Activated T-helper 17 cell treated with anti-CD3 and anti-CD28 coated beads, Interleukin-2, amount 50 U/mL, for 72 hours (primary cell): ENCODE data around the gene COA1. TPM values are rescaled to one million over a fixed set of nuclear protein-coding genes. Genes with fewer than 3 reads are reported as not detected.
A peak's percentile ranks its signal among the peaks of the same experiment; 100 is the strongest.
"Not testable (repeated sequence)": the region's sequence is repeated elsewhere in the genome, so short reads cannot be mapped to it uniquely, and the experiment has no call there.

Source experiments
- ATAC-seq: fragments of 150-1000 bp; cut with Tn5 transposase; replicated peaks from 2 replicates; pipeline ENCODE4 v1.10.0; 2021; ENCODE audit warnings: mild to moderate bottlenecking, moderate library complexity
- H3K27ac Mint-ChIP-seq: one replicate; pipeline ENCODE4 v1.8.0; 2022; ENCODE audit warnings: mixed read lengths
- H3K27me3 Mint-ChIP-seq: one replicate; pipeline ENCODE4 v1.8.0; 2022; ENCODE audit warnings: mixed read lengths
- H3K36me3 Mint-ChIP-seq: one replicate; pipeline ENCODE4 v1.8.0; 2022; ENCODE audit warnings: low read depth, mild to moderate bottlenecking, mixed read lengths
- H3K4me1 Mint-ChIP-seq: one replicate; pipeline ENCODE4 v1.8.0; 2022; ENCODE audit warnings: mixed read lengths
- H3K4me3 Mint-ChIP-seq: one replicate; pipeline ENCODE4 v1.8.0; 2022; ENCODE audit warnings: mild to moderate bottlenecking, mixed read lengths
- H3K9me3 Mint-ChIP-seq: one replicate; pipeline ENCODE4 v1.8.0; 2022; ENCODE audit warnings: mixed read lengths
- total RNA-seq, 2 donors: library from RNA; stranded (reverse); gene quantifications; one replicate each; pipeline ENCODE4 v1.2.3, GENCODE V29; 2022

The COA1 gene
- total RNA-seq, 2 donors from 2014 or later = 36.1 to 46.2 TPM

- Mint-ChIP-seq H3K9me3 (no peaks in the 10 kb centered on the region), H3K27ac (no peak overlapping the region), H3K4me3 (no peak overlapping the region), H3K36me3 (peaks cover 11% of the 10 kb centered on the region), H3K4me1 (peaks cover 19% of the 10 kb centered on the region), H3K27me3 (no peaks in the 10 kb centered on the region)
- no peak for ATAC-seq
Observed at GRCh38 chr7:43725251-43725650, 4.1 kb downstream of the COA1 start.

DNA sequence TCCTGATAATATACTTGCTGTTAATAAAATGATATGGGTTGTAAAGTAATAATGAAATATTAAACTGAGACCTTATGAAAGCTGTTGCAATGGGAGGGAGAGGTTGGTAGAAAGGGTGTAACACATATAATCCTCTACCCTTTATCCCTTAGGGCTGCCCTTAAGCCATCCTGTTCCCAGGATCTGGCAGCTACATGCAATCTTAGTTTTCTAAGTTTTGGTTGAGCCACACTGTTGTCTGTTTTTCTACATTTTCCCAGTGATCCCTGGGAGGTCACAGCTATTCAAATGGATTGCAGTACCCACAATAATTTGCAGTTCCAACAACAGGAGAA lies 6.3 kb downstream of the COA1 start:
- Mint-ChIP-seq H3K36me3 (peaks cover 12% of the 10 kb centered on the region), H3K9me3 (no peaks in the 10 kb centered on the region), H3K4me1 (peaks cover 19% of the 10 kb centered on the region), H3K27ac (no peak overlapping the region), H3K27me3 (no peaks in the 10 kb centered on the region), H3K4me3 (no peak overlapping the region)
- ATAC-seq = no peak

GRCh38 chr7:43721193-43721806 lies 8.0 kb downstream of the COA1 start:
- Mint-ChIP-seq H3K4me3 (no peak overlapping the region), H3K9me3 (no peaks in the 10 kb centered on the region), H3K36me3 (peaks cover 12% of the 10 kb centered on the region), H3K4me1 (peaks cover 13% of the 10 kb centered on the region), H3K27me3 (no peaks in the 10 kb centered on the region), H3K27ac (no peak overlapping the region)
- no peak for ATAC-seq

- Mint-ChIP-seq H3K4me3 (no peak overlapping the region), H3K27ac (no peak overlapping the region), H3K36me3 (peaks cover 10% of the 10 kb centered on the region), H3K9me3 (no peaks in the 10 kb centered on the region), H3K4me1 (peaks cover 17% of the 10 kb centered on the region), H3K27me3 (no peaks in the 10 kb centered on the region)
- ATAC-seq = no peak
Observed at GRCh38 chr7:43716598-43716997, 12.7 kb downstream of the COA1 start.

DNA sequence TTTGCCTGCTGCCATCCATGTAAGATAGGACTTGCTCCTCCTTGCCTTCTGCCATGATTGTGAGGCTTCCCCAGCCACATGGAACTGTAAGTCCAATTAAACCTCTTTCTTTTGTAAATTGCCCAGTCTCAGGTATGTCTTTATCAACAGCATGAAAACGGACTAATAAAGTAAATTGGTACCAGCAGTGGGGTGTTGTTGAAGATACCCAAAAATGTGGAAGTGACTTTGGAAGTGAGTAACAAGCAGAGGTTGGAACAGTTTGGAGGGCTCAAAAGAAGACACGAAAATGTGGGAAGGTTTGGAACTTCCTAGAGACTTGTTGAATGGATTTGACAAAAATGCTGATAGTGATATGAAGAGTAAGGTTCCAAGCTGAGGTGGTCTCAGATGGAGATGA lies 13.4 kb downstream of the COA1 start:
- not testable (repeated sequence) for H3K9me3 Mint-ChIP-seq, ATAC-seq, H3K27me3 Mint-ChIP-seq, H3K4me3 Mint-ChIP-seq
- H3K36me3 Mint-ChIP-seq = peaks cover 10% of the 10 kb centered on the region
- H3K4me1 Mint-ChIP-seq = peaks cover 21% of the 10 kb centered on the region
- peak overlapping the region; percentile 1 for H3K27ac Mint-ChIP-seq

DNA sequence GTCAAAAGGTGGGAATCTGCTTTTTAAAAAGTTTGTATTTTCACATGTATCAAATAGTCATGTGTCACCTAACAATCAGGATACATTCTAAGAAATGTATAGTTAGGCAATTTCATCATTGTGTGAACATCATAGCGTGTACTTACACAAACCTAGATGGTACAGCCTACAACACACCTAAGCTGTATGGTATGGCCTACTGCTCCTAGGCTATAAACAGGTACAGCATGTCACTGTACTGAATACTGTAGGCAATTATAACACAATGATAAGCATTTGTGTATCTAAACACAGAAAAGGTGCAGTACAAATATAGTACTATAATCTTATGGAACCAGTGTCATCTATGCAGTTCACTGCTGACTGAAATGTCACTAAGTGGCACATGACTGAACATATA lies 17.8 kb downstream of the COA1 start:
- peaks cover 5% of the 10 kb centered on the region for H3K36me3 Mint-ChIP-seq
- peaks cover 13% of the 10 kb centered on the region for H3K4me1 Mint-ChIP-seq

DNA sequence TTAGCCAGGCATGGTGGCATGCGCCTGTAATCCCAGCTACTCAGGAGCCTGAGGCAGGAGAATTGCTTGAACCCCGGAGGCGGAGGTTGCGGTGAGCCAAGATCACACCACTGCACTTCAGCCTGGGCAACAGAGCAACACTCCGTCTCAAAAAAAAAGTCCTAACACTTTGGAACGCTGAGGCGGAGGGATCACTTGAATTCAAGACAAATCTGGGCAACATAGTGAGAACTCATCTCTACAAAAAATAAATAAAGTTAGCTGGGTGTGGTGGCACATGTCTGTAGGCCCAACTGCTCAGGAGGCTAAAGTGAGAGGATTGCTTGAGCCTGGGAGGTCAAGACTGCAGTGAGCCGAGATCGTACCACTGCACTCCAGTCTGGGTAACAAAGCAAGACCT lies 21.3 kb downstream of the COA1 start:
- not testable (repeated sequence) for H3K4me1 Mint-ChIP-seq, H3K9me3 Mint-ChIP-seq, H3K27ac Mint-ChIP-seq, ATAC-seq, H3K27me3 Mint-ChIP-seq, H3K4me3 Mint-ChIP-seq
- peaks cover 10% of the 10 kb centered on the region for H3K36me3 Mint-ChIP-seq

More for the DNA sequence above, 17.8 kb downstream of the COA1 start:
- H3K9me3 Mint-ChIP-seq = no peaks in the 10 kb centered on the region
- no peak overlapping the region for H3K27ac Mint-ChIP-seq
- no peak overlapping the region for H3K4me3 Mint-ChIP-seq
- no peaks in the 10 kb centered on the region for H3K27me3 Mint-ChIP-seq
- no peak for ATAC-seq

DNA sequence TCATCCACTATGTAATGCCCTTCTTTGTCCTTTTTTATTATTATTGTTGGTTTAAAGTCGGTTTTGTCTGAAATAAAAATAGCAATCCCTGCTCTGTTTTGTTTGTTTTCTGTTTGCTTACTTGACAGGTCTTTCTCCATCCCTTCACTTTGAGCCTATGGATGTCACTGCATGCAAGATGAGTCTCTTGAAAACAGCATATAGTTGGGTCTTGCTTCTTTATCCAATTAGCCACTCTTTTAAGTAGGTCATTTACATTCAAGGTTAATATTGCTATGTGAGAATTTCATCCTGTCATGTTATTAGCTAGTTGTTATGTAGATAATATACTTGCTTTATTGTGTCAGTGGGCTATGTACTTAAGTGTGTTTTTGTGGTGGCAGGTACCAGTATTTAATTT lies 25.8 kb downstream of the COA1 start:
- H3K9me3 Mint-ChIP-seq = no peaks in the 10 kb centered on the region
- H3K36me3 Mint-ChIP-seq = peaks cover 10% of the 10 kb centered on the region
- H3K4me3 Mint-ChIP-seq = no peak overlapping the region
- ATAC-seq = no peak
- no peak overlapping the region for H3K27ac Mint-ChIP-seq
- peaks cover 23% of the 10 kb centered on the region for H3K4me1 Mint-ChIP-seq
- no peaks in the 10 kb centered on the region for H3K27me3 Mint-ChIP-seq

DNA sequence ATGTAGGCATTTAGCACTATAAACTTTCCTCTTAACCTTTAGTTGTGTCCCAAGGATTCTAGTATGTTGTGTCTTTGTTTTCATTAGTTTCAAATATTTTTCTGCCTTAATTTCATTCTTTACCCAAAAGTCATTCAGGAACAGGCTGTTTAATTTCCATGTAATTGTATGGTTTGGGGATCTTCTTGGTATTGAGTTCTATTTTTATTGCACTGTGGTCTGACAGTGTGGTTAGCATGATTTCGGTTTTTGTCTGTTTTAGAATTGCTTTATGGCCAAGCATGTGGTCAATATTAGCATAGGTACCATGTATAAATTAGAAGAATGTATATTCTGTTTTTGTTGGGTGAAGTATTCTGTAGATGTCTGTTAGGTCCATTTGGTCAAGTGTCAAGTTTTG lies 26.3 kb downstream of the COA1 start:
- Mint-ChIP-seq H3K27me3 (no peaks in the 10 kb centered on the region), H3K4me1 (peaks cover 23% of the 10 kb centered on the region), H3K9me3 (no peaks in the 10 kb centered on the region), H3K27ac (no peak overlapping the region), H3K4me3 (no peak overlapping the region), H3K36me3 (peaks cover 10% of the 10 kb centered on the region)
- ATAC-seq = no peak

GRCh38 chr7:43701929-43702328 lies 27.4 kb downstream of the COA1 start:
- no peak for ATAC-seq
- Mint-ChIP-seq H3K9me3 (no peaks in the 10 kb centered on the region), H3K4me1 (peaks cover 27% of the 10 kb centered on the region), H3K36me3 (peaks cover 10% of the 10 kb centered on the region), H3K27ac (no peak overlapping the region), H3K4me3 (no peak overlapping the region), H3K27me3 (no peaks in the 10 kb centered on the region)

DNA sequence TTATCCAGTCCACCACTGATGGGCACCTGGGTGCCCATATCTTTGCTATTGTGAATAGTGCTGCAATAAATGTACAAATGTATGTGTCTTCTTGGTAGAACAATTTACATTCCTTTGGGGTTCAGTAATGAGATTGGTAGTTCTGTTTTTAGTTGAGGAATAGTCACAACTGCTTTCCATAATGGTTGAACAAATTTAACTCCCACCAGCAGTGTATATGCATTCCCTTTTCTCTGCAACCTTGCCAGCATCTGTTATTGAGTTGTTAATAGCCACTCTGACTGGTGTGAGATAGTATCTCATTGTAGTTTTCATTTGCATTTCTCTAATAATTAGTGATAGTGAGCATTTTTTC lies 27.8 kb downstream of the COA1 start:
- peak overlapping the region; percentile 39 for H3K27ac Mint-ChIP-seq
- H3K27me3 Mint-ChIP-seq = no peaks in the 10 kb centered on the region
- peaks cover 27% of the 10 kb centered on the region for H3K4me1 Mint-ChIP-seq
- H3K4me3 Mint-ChIP-seq = no peak overlapping the region
- H3K9me3 Mint-ChIP-seq = no peaks in the 10 kb centered on the region
- no peak for ATAC-seq
- peaks cover 10% of the 10 kb centered on the region for H3K36me3 Mint-ChIP-seq

DNA sequence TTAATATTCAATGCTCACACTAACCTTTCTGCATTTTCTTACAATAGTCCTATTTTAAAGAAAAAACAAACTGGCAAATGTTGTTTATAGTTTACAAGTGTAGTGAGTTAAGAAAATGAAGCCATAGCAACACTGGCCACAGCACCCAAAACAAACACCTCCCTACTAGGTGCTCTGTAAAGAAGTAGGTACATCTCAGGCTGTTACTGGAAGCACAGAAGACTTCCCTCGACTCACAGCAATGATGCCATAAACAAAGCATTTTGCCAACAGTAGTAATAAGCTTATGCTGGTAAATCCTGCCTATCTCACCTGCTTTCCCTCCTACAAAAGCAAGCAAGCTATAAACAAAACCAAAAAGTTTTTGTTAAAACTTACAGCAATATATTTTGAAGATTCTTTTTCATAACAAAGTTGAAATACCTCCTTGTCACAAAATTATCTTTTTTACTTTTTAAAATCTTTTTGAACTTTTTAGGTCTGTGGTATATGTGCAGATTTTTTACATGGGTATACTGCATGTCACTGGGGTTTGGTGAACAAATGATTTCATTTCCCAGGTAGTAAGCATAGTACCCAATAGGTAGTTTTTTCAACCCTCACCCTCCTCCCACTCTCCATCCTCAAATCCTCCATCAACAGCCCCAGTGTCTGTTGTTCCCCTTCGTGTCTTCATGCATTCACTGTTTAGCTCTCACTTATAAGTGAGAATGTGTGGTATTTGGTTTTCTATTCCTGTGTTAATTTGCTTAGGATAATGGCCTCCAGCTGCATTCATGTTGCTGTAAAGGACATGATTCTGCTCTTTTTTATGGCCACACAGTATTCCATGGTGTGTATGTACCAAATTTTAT lies 28.4 kb downstream of the COA1 start:
- H3K4me3 Mint-ChIP-seq = no peak overlapping the region
- no peaks in the 10 kb centered on the region for H3K9me3 Mint-ChIP-seq
- H3K27me3 Mint-ChIP-seq = no peaks in the 10 kb centered on the region
- H3K36me3 Mint-ChIP-seq = peaks cover 10% of the 10 kb centered on the region
- peak overlapping the region; percentile 39 for H3K27ac Mint-ChIP-seq
- ATAC-seq = no peak
- peaks cover 27% of the 10 kb centered on the region for H3K4me1 Mint-ChIP-seq

DNA sequence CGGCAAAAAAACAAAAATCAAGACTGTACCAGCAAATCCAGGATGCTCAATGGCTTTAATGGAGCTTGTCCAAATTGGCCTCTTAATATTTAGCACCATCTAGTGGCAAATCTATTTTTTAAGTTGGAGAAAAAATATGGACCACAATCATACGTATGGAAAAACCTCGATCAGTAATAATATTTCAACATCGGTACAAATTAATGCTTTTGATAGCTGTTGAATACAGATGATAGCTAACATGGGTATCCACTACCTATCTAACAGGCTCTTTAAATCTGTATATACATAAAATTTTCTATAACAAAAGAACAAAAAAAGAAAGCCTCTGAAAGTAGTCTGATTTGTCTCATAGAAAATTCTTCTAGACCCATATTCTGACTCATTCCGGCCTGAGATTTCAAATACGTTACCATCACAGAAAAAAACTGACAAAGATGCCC lies 29.2 kb downstream of the COA1 start:
- H3K27me3 Mint-ChIP-seq = no peaks in the 10 kb centered on the region
- peak; percentile 69 for ATAC-seq
- H3K36me3 Mint-ChIP-seq = peaks cover 10% of the 10 kb centered on the region
- no peaks in the 10 kb centered on the region for H3K9me3 Mint-ChIP-seq
- H3K4me1 Mint-ChIP-seq = peaks cover 26% of the 10 kb centered on the region
- peak overlapping the region; percentile 57 for H3K4me3 Mint-ChIP-seq
- no peak overlapping the region for H3K27ac Mint-ChIP-seq

DNA sequence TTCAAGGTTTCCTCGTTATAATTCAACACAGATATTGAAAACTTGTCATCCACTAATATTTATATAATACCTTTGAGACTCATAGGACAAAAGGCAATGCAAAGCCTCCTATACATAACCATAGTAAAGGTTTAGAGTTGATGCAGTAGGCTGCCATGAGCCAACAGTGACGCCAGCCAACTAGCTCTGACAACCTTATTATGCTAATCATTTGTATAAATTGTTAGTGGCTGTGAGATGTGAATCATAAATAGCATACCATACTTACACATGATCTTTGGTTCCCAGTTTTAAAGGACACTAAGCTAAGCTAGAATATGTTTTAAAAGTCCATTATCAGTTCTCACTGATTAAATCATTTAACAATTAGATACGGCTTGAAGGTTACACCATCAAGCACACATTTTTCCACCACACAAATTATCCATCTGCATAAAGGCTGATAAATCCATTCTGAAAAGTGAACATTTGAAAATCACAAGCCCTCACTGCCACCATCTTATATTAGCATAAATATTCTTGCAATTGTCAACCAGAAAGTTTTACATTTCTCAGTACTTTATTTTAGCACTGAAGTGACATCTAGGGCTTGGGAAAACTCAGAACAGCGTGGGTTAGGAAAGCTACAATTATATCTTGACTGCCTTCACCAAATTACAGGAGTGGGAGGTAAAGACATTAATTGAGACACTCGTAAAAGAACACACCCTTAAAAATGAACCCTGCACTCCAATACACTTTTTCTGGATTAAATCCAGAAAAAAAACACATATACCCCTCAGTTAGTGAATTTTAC lies 30.7 kb downstream of the COA1 start:
- no peak for ATAC-seq
- H3K4me3 Mint-ChIP-seq = no peak overlapping the region
- H3K27ac Mint-ChIP-seq = no peak overlapping the region
- H3K27me3 Mint-ChIP-seq = no peaks in the 10 kb centered on the region
- peaks cover 23% of the 10 kb centered on the region for H3K4me1 Mint-ChIP-seq
- no peaks in the 10 kb centered on the region for H3K36me3 Mint-ChIP-seq
- H3K9me3 Mint-ChIP-seq = no peaks in the 10 kb centered on the region

- ATAC-seq = no peak
- Mint-ChIP-seq H3K9me3 (no peaks in the 10 kb centered on the region), H3K4me1 (peaks cover 18% of the 10 kb centered on the region), H3K27me3 (no peaks in the 10 kb centered on the region), H3K27ac (no peak overlapping the region), H3K36me3 (no peaks in the 10 kb centered on the region), H3K4me3 (no peak overlapping the region)
Observed at GRCh38 chr7:43697690-43698089, 31.6 kb downstream of the COA1 start.
